Stimulated activated CD4-positive, alpha-beta T cell treated with anti-CD3 and anti-CD28 coated beads, Interleukin-1b, Interleukin-23, amount 100 ng/mL, for 4 hours (primary cell): ENCODE results near the gene ACOD1.
"Not testable (repeated sequence)": the region's sequence is repeated elsewhere in the genome, so short reads cannot be mapped to it uniquely, and the experiment has no call there.

Source experiments
- DNase-seq, 2 donors: peaks; one replicate each; pipeline ENCODE4 v3.0.0-alpha.2; 2020; ENCODE audit warnings: low read depth in 2 of 2

ACOD1 gene

DNA sequence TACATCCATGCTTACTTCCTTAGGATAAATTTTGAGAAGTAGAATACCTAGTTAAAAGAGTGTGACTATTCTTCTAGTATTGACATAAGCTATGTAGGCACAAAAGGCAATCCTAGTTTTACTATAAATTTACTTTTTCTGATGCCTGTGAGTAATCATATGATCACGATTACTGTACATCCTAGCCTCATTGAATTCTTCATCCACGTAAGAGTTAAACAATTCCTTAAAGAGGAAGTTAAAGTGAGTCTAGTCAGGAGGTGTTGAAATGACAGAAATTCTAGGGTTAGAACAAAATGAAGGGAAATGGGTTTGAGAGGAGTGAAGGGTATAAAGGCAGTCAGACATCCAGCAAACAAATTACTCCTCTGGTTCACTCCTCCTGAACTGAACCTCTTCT lies at the start of gene ACOD1:
TSS of gene ACOD1 (plus strand) at position 363 of the 400 bp plus-strand sequence. CDS start 48 bp downstream, outside the sequence.
- no peak for DNase-seq

DNA sequence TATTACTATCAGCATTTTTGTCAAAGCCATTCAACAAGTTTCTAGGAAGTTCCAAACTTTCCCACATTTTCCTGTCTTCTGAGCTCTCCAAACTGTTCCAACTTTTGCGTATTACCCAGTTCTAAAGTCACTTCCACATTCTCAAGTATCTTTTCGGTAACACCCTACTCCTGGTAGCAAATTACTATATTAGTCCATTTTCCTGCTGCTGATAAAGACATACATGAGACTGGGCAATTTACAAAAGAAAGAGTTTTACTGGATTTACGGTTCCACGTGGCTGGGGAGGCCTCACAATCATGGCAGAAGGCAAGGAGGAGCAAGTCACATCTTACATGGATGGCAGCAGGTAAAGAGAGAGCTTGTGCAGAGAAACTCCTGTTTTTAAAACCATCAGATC lies 49.2 kb upstream of the ACOD1 start:
- DNase-seq, result not testable (repeated sequence)

DNA sequence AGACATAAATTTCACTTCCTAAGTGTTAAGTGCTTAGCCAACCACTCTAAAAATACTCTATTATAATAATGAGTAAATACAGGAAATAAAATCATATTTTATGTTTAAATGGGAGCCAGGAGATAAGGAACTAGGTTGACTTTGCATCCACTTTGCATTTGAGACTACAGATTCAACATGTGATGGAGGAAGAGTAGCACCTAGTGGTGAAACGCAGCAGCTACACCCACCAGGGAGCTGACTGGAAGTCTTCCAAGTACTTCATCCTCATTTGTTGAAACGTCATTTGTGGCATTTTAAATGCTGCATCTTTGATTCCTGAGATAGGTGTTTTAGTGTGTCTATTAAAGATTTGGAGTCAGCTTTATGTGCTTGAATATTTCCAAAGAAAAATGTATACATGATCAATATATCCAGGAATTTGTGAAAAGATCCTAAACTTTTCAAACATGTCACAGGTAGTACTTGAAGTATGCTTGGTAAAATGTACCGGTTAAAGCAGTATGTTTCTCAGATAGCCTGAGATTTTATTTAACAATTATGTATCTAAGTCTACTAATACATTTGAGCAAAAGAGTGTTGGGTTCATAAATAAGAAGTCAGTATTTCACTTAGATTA lies 44.7 kb upstream of the ACOD1 start:
- peak; percentile 38 to 65 for DNase-seq

DNA sequence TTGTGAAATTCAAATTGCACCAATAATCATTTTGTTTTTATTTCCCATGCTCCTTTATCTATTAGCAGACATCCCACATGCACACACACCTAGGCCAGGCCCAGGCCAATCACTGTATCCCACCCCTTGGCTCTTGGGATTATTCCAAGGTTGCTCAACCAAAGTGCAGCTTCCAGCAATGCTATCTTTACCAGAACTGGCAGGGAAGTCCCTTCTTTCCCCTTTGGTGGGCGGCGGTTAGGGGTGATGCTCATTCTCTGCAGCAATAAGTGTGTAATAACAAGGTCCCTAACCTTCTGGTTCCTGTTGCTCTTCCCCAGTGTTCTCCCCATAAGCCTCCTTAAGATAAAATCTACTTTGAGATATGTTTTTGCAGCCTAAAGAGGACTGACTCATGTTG lies 43.8 kb upstream of the ACOD1 start:
- no peak for DNase-seq

DNA sequence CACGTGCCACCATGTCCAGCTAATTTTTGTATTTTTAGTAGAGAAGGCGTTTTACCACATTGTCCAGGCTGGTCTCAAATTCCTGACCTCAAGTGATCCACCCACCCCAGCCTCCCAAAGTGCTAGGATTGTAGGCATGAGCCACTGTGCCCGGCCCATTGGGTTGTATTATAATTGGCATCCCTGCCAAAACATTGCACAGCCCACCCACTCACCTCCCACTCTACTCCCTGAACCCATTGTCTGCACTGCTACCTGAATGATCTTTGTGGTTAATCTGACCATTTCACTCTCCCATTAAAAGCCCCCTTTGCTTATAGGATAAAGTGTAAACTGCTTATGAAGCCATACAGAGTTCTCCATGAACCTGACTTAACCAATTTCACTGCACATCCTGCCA lies 35.8 kb upstream of the ACOD1 start:
- DNase-seq, result no peak

DNA sequence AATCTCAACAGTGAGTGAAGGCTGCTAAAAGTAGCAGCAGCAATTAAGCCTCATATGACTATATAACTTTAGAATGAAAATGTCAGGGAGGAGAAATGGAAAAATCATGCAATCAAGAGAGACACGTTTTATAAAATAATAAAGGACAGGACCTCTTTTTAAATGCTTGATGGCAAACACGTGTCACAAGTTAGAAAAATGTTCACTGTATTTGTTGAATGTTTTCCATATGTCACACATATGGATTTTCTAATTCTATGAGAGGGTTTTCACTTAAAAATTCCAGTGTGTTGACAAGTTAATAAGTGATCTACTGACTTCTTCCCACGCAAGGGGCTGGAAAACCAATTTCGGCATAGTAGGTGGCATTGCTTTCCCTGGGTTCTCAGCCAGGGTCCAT lies 34.4 kb upstream of the ACOD1 start:
- DNase-seq, result no peak

DNA sequence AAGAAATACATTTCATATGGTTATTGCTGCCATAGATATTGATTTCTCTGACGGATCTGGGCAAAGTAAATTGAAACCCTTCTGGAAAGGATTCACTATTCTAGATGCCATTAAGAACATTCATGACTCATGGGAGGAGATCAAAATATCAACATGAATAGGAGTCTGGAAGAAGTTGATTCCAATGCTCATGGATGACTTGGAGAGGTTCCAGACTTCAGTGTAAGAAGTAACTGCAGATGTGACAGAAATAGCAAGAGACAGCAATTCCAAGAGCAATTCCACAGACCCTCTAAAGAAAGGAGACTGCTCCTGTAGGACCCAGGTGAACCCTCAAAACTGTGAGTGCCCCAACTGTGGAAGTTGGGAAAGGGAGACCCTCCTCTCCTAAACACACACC lies 31.2 kb upstream of the ACOD1 start:
- DNase-seq, result no peak

DNA sequence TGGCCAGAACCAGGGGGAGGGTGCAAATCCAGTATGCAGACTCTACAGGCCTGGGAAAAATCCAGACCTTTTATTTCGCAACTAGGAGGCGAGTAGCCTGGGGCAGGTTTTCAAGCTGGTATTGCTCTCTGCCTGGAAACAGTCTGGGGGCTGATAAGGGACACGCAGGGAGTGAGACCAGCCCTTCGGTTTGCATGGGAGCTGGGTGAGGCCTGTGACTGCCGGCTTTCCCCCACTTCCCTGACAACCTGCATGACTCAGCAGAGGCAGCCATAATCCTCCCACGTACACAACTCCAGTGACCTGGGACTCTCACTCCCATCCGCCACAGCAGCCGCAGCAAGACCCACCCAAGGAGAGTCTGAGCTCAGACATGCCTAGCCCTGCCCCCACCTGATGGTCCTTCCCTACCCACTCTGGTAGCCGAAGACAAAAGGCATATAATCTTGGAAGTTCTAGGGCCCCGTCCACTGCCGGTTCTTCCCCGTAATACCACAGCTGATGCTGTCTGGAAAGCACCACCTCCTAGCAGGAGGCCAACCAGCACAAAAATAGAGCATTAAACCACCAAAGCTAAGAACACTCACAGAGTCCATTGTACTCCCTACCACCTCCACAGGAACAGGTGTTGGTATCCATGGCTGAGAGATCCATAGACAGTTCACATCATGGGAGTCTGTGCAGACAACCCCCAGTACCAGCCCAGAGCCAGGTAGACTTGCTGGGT lies 30.4 kb upstream of the ACOD1 start:
- DNase-seq, result not testable (repeated sequence)

DNA sequence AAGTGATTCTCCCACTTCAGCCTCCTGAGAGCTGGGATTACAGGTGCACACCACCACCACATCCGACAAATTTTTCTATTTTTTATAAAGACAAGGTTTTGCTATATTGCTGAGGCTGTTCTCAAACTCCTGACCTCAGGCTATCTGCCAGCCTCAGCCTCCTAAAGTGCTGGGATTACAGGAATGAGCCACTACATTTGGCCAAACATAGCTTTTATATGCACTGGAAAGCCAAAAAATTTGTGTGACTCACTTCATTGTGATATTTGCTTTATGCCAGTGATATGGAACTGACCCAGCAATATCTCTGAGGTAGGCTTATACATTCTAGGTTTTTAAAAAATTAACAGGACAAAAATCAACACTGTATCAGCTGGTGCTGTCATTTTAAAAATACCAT lies 26.8 kb upstream of the ACOD1 start:
- DNase-seq, result no peak

DNA sequence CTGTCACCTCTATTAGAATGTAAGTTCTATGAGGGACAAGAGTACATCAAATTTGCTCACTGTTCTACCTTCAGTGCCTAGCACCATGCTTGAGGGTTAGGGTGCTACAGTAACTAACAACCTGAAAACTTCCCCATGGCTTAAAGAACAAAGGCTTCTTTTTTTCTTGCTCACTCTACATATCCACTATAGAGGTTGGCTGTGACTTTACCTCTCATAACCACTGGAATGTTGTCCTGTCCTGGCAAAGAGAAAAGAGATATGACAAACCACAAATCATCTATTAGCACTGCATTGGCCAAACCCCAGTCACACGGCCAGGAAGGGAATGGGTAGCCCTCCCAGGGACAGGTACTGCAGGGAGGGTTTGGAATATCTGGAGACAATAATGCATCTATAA lies 23.2 kb upstream of the ACOD1 start:
- DNase-seq, result no peak

DNA sequence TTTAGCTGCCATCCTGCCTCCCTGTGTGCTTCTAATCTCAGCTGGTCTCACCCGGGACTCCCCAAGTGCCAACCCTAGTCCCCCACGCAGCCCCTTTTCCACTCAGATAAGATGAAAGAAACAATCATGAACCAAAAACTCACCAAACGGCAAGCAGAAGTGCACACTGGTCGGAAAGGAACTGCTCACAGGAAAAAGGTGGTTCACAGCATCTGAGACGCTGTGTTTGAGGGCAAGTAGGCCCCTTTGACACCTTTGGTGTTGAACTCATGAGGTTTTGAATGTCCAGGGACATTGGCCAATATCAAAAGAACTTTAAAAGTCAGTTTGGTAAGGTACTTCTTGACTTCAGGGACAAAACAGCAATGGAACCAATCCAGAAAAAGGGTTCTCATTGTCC lies 20.4 kb upstream of the ACOD1 start:
- no peak for DNase-seq

DNA sequence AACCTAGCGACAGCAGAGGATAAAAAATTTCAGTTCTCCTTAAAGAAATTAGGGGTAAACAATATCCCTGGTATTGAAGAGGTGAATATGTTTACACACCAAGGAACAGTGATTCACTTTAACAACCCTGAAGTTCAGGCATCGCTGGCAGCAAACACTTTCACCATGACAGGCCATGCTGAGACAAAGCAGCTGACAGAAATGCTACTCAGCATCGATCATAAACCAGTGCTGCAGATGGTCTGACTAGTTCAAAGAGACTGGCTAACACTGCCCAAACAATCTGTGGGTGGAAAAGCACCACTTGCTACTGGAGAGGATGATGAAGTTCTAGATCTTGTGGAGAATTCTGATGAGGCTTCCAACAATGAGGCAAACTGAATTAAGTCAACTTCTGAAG lies 19.9 kb upstream of the ACOD1 start:
- DNase-seq, result no peak

DNA sequence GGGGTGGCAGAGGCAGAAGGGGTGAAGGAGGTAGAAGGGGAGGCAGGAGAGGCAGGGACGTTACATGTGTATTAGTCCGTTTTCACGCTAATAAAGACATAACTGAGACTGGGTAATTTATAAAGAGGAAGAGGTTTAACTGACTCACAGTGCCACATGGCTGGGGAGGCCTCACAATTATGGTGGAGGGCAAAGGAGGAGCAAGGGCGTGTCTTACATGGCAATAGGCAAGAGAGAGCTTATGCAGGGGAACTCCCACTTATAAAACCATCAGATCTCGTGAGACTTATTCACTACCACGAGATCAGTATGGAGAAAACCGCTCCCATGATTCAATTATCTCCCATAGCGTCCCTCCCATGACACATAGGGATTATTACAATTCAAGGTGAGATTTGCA lies 19.0 kb upstream of the ACOD1 start:
- no peak for DNase-seq

DNA sequence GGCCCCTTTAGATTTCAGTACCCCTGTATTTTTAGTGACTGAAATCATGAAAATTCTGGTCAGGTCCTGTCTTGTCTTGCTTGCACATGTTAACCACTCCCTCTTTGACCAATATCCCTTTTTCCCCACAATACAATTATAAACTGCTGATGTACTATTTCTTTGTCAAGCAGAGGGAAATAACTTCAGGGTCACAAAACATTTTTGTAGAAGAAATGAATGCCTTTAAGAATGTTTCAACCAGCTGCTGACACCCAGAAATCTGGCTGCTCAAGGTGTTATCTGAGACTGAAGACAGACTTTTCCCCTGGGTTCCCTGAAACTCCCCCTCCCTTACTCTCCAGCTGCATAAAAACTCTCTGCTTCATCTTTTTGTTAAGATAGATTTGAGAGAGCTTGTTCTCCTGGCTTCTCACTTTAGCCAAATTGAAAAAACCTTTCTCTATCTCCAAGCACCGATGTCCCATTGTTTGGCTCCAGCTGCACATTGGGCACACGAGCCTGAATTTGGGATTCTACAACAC lies 18.4 kb upstream of the ACOD1 start:
- no peak for DNase-seq

DNA sequence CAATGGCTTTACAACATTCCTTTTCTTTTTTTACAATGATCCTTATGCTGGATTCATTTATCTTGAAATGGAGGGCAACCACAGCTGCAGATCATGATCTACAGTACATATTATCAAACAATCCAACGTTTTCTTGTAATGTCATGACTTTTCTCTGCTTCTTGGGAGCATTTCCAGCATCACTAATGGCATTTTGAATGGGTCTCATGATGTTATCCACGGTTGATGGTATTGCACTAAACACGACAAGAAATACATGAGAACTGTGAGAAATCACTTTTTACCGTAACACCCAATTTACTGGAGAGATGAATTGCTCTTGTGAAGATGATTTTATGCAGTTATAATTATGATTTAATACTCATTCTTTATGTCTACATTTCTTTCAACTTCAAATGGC lies 16.2 kb upstream of the ACOD1 start:
- DNase-seq, result no peak

DNA sequence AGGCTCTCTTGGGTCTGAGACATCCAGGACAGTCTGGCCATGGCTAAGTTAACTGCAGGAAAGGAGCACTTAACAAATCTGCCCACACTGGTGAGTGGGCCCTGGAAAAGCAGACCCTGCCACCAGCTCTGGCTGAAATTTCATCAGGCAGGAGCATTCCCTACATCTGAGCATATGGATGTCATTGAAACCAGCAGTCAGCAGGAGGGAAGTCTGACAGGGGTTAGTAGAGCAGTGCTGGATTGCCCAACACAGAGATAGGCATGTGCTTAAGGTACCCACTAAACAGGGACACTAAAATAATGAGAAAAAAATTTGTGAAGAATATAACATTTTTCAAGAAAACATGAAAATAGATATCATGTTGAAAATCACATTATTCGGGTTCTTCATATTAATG lies 13.6 kb upstream of the ACOD1 start:
- DNase-seq, result no peak

DNA sequence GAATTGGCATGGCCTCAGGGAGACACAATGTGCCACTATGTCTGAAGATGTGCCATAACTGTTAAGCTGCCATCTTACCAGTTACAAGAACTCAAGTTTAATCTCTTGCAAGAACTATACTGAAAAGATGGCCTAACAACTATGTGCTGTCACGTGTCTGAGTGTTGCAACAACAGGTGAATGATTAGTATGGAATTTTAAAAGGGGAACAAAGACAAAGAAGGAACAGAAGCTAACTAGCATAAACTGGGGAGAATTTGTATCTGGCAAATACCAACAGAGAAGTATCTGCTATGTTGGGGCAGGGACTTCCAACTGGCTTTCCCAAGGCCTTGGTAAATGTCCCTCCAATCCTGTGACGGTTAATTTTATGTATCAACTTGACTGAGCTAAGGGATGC lies 11.5 kb upstream of the ACOD1 start:
- DNase-seq, result no peak

DNA sequence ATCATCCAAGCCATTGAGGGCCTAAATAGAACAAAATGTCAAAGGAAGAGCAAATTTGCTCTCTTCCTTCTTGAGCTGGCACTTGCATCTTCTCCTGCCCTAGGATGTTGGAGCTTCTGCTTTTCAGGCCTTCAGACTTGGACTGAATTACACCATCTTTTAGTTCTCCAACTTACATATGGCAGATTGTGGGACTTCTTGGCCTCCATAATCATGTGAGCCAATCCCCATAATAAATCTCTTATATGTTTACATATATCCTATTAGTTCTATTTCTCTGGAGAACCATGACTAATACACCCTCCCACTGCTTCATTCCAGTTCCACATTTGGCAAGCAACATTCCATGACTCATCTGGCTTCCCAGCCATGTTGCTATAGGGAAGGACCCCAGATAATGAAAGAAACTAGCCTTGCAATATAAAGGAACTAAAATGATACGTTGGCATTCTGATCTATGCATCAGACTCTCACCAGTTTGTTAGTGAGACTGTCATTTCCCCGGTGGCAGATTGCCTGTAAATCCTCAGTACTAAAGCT lies 11.0 kb upstream of the ACOD1 start:
- DNase-seq, result no peak

DNA sequence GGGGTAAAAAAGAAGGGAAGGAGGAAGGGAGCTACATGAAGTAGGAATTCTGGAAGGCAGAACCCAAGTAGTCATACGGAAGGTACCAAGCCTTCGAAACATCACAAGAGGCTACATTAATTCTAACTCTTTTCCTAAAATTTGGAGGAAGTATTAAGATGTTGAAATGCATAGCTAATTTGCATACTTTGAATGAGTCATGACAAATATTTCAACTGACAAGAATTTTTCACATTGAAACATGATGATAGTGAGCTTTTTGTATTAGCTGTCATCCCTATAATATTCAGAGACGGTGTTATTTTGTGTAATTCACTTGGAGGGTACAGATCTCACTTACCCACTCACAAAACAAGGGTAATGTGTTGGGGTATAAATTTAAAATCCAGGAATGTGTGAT lies 9.1 kb upstream of the ACOD1 start:
- DNase-seq, result no peak

DNA sequence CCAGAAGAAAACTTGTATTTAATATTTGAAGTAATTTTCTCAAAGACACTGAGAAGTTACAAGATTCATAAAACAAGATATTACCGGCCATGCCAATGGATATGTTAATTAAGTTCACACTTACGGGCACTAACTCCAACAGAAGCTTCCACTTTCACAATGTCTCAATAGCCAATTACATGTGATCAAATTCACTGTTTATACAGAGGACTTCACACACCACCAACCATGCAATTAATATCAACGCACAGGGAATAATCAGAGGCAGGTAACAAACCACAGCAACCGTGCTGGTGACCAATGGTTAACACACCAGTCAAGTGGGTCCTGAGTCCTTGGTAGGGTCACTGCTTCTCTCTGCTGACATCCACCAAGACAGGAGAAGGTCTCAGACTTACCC lies 5.9 kb upstream of the ACOD1 start:
- DNase-seq, result no peak

DNA sequence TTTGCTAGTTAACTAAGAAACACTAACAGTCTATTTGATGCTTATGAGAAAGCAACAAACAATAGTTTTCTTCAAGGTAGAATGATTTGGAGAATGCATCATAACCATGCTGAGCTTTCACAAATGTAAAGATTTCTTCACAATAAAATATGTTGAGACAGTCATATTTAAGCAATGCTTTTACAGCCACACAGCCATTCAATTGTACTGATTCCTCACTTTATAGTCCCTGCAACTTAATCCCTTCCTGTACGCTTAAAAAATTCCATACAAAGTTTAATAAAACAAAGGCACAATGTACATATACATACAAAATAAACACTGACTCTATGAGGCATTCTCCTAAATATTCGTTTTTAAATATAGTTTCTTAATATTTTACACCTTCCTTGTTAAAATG lies 4.7 kb upstream of the ACOD1 start:
- DNase-seq, result no peak

DNA sequence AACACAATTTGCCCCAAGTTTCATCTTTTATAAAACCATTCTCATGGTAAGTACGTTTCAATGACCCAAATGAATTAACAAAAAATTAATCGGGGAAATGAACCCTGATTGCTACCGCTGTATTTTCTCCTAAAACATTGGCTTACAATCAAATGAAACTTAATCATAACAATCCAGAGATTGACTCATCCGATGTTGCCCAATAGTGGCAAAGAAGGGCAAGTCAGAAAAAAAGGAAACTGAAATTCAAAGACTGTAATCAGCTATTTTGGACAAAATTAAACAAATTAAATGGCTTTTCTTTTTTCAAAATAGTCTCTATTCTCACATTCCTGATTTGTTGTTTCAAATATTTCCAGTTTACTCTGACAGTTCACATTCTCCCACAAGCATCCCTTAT lies 3.9 kb upstream of the ACOD1 start:
- DNase-seq, result no peak

DNA sequence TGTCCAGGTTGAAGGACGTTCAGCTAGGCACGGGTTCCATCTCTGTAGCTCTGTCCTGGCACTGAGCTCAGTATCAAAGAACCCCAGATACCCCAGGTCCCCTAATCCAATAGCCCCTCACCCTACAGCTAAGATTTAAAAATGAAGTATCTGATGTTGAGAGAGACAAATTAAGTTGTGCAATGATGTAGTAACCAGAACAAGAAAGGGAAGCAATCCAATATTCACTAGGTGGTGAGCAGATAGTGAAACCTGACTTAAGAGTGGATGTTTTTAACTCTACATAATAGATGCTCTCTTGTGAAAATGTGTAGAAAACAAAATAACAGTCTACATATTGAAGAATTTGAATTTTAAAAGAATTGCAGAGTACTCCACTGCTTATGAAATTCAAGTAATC lies 1.8 kb downstream of the ACOD1 start:
- no peak for DNase-seq
